ENCODE results near the gene DNAJB12. TPM values are rescaled to one million over a fixed set of nuclear protein-coding genes. Genes with fewer than 3 reads are reported as not detected.
"Not testable (repeated sequence)": the region's sequence is repeated elsewhere in the genome, so short reads cannot be mapped to it uniquely, and the experiment has no call there.

DNAJB12 gene
- total RNA-seq, 1 experiment from 2014 or later: 32.0 TPM

DNA sequence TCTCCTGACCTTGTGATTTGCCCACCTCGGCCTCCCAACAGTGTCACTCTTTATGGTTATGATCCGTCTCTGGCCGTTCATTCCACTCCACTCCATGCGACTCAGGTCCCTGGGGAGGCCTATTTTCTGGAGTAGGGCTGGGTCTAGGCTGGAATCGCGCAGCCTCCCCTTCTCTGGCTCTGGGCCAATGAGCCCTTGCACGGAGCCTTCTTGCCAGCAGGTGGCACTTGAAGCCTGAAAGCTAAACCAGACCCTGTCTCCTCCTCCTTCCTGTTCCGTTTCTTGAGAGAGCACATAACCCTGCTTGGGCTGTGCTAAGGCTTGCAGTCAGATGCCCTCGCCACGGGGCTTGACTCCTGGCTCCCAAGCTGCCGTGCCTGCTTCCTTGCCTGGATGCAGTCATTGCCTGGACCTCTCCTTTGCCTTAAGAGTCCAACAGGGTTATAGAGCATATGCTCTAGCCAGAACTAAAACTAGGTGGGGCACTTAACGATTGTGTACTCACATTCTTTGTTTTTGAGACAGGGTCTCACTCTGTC, 9.6 kb upstream of the DNAJB12 start:
- in situ Hi-C loops (cut with HindIII; ENCODE audit: low pct_unique_long_range_greater_than_20kb, low sequenced_read_pairs): no loop called here
- DNase-seq (ENCODE audit: low read depth, low spot score): peak; percentile 94

DNA sequence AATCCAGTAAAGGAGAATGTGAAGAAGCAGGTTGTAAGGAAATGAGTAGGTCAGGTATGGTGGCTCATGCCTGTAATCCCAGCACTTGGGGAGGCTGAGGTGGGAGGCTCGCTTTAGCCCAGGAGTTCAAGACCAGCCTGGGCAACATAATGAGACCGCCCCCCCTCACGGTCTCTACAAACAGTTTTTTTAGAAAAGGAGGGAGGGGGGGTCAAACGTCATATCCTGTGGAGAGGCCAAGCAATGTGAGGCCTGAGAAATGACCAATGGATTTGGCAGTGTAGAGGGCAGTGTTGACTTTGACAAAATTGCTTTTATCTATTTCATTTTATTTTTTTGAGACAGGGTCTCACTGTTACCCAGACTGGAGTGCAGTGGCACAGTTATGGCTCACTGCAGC, 2.3 kb upstream of the DNAJB12 start:
- in situ Hi-C loops (cut with HindIII; ENCODE audit: low pct_unique_long_range_greater_than_20kb, low sequenced_read_pairs): no loop called here
- no peak for DNase-seq (ENCODE audit: low read depth, low spot score)

DNA sequence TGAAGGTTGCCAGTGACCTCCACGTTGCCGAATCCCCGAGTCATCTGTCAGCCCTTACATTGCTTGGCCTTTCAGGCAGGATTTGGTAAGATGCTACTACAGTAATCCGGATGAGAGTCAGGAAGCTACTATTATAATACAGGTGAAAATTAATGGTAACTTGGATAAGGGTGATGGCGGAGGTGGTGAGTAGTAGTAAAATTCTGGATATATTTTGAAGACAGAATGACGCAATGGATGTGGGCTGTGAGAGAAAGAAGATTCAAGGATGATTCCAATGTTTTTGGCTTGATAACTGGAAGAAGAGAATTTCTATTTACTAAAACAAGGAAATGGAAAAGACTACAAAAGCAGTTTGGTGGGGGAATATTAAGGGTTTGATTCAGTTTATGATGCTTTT, 1.4 kb upstream of the DNAJB12 start:
- in situ Hi-C loops (cut with HindIII; ENCODE audit: low pct_unique_long_range_greater_than_20kb, low sequenced_read_pairs): no loop called here
- DNase-seq (ENCODE audit: low read depth, low spot score): no peak

DNA sequence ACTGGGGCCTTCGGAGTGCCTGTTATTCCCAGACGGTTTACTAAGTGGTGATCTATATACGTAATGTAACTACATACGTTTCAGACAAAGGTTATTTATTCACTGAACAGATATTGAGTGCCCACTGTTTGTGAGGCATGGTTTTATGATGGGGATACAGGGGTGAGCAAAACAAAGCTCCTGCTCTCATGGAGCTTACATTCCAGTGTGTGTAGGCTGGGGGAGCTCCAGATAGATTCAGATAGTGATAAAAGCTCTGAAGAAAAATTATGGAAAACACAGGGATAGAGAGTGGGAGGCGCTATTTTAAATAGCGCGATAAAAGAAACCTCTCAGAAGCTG, 466 bp upstream of the DNAJB12 start:
- DNase-seq (ENCODE audit: low read depth, low spot score): no peak
- in situ Hi-C loops (cut with HindIII; ENCODE audit: low pct_unique_long_range_greater_than_20kb, low sequenced_read_pairs): no loop called here

DNA sequence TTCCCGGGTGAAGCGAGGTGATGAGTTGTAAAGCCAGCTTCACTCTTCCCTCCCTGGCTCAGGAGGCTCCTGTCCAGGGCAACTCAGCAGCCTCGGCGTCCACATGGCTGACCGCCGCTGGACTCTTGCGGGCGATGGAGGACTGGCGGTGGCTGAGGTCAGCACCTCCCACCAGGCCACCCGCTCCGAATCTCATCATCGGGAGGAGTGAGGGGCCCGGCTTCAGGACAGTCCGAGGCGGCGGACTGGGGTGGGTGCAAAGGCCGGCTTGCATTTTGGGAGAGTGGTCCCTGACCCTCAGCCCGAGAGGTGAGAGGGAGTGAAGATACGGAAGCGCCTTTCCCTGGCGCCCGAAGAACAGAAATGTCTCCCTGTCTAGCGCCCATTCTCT, 759 bp downstream of the DNAJB12 start:
- no peak for DNase-seq (ENCODE audit: low read depth, low spot score)
- in situ Hi-C loops (cut with HindIII; ENCODE audit: low pct_unique_long_range_greater_than_20kb, low sequenced_read_pairs): no loop called here

DNA sequence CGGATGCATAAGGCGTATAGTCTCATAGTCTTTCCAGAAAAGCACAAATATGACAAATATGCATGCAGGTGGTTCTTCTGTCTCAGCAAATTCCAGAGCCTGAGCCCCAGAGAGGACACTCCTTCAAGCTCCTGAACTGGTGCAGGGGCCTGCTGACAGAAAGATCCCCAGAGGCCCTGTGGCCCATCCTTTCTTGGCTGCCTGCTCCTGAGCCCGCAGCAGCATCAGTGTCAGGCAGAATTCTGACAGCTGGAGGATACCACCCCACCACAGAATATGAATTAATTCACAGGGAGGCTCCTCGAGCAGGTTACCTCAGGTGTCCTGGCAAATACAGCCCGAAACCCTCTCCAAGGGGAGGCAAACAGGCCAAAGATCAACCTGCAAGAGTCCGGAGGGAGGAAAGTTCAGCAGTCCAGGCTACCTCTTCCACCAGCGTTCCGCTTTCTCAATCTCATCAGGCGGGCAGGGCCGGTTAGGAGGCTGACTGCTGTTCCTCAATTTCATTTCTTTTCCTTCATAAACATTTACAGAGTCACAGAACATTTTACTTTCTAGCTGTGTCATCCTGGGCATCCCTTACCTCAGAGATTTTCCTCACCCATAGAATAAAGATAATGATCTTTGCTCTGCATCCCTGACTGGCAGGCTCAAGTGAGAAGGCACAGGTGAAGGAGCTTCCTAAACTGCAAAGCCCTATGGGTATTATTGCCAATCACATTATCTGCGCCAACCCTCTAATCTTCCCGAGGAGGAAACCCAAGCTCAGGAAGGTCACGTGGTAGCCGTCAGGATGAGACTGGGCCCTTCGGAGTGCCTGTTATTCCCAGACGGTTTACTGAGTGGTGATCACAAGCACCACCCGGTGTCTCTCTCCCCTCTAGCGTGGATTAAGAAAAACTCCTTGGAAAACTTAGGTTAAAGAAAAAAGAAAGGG, 1.4 kb downstream of the DNAJB12 start:
- in situ Hi-C loops (cut with HindIII; ENCODE audit: low pct_unique_long_range_greater_than_20kb, low sequenced_read_pairs): no loop called here
- DNase-seq (ENCODE audit: low read depth, low spot score): no peak

DNA sequence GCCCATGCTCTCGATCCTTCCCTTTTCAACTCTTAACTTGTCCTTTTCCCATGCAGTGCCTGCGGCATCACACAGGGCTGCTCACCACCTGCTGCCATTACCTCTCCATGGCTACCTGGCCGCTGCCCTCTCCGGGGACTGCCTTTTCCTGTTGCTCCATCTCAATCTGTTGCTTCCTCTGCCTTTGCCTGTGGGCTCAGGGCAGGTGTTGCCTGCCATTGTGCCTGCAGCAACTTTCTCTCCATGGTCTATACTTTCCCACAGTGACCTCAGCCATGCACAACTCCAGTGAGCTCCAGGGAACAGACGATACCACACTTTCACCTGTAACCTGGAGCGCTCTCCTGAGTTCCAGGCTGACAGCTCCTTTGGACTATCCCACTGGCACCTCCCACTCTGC, 3.2 kb downstream of the DNAJB12 start:
- DNase-seq (ENCODE audit: low read depth, low spot score): no peak
- in situ Hi-C loops (cut with HindIII; ENCODE audit: low pct_unique_long_range_greater_than_20kb, low sequenced_read_pairs): no loop called here

DNA sequence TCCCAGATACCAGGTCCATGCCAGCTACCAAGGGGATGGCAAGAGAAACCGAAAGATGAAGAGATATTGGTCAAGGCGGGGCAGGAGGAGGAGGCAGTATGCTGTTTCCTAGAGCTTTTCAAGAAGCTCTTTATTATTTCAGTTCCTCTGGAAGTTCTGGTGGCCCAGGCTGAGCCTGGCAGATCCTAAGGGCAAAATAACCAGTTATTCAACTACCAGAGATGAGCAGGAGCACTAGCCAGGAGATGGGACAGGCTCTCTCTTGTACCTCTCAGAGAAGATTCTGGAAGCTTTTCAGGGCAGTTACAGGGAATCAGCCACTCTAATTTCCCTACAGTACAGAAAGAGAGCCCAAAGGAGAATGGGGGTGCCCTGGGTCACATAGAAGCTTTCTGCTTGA, 5.3 kb downstream of the DNAJB12 start:
- in situ Hi-C loops (cut with HindIII; ENCODE audit: low pct_unique_long_range_greater_than_20kb, low sequenced_read_pairs): loop anchor here (25.0 kb wide), 1 partner anchor 237 kb away; no protein-coding TSS in a partner anchor
- no peak for DNase-seq (ENCODE audit: low read depth, low spot score)

DNA sequence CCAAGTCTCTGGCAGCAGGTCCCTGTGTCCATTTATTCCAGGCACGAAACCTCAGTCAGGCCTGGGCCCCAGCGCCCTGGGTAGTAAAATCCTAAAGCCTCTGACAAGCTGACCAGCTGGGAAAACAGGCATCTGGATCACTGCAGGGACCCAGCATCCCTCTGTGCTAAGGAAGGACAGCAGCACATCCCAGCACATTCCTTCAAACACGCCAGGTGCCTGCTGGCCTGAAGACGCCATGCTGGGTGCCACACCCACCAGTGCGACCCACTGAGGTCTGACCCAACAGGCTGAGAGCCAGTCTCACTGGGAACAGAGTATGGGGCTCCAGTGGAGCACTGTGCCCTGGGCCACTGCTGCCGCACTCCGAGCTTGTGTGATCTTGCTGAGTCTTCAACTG, 6.4 kb downstream of the DNAJB12 start:
- in situ Hi-C loops (cut with HindIII; ENCODE audit: low pct_unique_long_range_greater_than_20kb, low sequenced_read_pairs): loop anchor here (25.0 kb wide), 1 partner anchor 236 kb away; no protein-coding TSS in a partner anchor
- no peak for DNase-seq (ENCODE audit: low read depth, low spot score)

DNA sequence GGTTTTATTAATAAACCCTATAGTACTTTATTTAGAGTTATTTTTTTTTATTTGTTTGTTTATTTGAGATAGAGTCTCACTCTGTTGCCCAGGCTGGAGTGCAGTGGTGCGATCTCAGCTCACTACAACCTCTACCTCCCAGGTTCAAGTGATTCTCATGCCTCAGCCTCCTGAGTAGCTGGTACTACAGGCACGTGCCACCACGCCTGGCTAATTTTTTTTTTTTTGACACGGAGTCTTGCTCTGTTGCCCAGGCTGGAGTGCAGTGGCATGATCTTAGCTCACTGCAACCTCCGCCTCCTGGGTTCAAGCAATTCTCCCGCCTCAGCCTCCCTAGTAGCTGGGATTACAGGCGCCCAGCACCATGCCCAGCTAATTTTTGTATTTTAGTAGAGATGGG, 8.6 kb downstream of the DNAJB12 start:
- DNase-seq (ENCODE audit: low read depth, low spot score): not testable (repeated sequence)
- in situ Hi-C loops (cut with HindIII; ENCODE audit: low pct_unique_long_range_greater_than_20kb, low sequenced_read_pairs): loop anchor here (25.0 kb wide), 1 partner anchor 234 kb away; no protein-coding TSS in a partner anchor

DNA sequence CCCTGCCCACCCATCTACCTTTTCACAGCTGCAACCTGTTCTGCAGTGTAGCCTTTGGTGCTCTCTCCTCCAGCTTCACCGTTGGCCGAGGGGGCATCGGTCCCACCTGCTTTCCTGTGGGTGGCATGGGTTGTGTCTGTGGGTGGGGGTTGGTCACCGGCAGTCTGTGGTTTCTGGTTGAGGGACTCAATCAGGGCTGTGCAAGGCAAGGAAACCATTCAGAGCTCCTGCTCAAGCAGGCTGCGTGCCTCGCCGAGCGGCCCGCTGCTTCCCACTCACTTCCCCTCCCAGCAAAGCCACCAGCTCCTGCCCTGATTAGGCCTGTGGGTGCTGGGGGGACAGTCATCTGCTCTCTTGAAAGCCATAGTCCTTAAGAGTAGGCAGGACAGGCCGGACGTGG, 9.8 kb downstream of the DNAJB12 start:
- in situ Hi-C loops (cut with HindIII; ENCODE audit: low pct_unique_long_range_greater_than_20kb, low sequenced_read_pairs): loop anchor here (25.0 kb wide), 1 partner anchor 233 kb away; no protein-coding TSS in a partner anchor
- no peak for DNase-seq (ENCODE audit: low read depth, low spot score)

DNA sequence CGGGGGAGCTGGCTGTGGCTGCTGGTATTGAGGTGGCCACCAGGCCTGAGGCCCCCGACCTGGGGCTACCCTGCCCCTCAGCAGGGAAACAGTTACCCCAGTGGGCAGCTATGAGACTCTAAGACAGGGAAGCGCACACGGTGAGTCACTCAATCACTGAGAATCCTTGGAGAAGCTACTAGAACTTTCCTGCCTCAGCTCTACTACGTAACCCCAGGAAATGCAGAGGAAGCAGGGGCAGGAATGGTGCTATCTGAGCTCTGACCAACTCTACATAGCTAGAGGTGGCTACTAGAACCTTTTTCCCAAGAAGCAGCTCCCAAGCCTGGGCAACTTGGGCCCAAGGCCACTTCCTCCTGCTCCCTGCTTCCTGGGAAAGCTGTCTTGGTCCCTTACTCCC, 11.8 kb downstream of the DNAJB12 start:
- no peak for DNase-seq (ENCODE audit: low read depth, low spot score)
- in situ Hi-C loops (cut with HindIII; ENCODE audit: low pct_unique_long_range_greater_than_20kb, low sequenced_read_pairs): loop anchor here (25.0 kb wide), 1 partner anchor 231 kb away; no protein-coding TSS in a partner anchor

DNA sequence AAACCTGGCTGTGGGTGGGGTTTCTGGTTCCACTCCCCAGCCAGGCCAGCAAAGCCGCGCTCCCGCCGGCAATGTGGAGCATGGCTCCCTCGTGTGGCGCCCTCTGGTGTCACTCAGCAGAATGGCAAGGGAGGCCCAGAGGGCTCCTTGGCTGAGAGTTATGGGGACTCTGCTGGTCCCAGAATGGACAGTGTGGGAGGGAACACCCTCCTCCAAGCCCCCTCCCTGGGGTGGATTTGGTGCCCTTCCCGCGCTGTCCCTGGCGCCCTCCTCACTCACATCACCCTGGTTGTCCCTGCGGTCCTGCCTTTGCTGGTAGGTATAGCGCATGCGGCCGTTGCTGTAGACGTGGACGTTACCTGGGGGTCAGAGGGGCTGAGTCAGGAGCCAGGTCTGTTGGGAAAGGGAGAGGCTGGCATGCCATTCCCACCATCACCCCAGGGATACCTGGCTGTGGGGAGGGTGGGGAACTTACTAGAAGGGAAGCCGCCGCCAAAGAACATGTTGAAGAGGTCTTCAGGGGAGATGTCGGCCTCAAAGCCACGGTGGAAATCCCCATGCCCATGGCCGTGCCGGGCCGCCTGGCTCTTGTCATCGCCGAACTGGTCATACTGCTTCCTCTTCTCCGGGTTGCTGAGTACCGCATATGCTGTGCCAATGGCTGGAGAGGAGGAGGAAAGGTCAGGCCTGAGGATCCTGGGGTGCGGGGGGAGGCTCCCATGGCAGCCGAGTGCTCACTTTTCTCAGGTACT, 14.0 kb downstream of the DNAJB12 start:
- DNase-seq (ENCODE audit: low read depth, low spot score): peak; percentile 67
- in situ Hi-C loops (cut with HindIII; ENCODE audit: low pct_unique_long_range_greater_than_20kb, low sequenced_read_pairs): loop anchor here (25.0 kb wide), 1 partner anchor 228 kb away; no protein-coding TSS in a partner anchor

DNA sequence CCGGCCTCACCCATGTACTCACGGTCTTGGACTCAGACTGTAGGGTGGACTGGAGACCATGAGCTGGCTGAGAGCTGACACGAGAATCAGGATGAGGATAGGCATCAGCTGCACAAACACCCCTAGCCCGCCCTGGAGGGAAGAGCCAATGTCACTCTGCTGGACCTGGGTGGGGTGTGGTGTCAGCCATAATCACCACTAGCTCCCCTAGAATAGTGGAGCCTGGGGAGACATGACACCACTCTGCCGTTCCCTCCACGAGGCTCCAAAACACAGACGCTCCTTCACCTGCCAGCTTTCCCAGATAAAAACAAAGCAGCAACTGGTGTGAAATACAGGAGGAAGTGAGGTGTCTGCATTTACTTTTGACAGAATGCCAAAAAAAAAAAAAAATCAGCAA, 16.5 kb downstream of the DNAJB12 start:
- DNase-seq (ENCODE audit: low read depth, low spot score): no peak
- in situ Hi-C loops (cut with HindIII; ENCODE audit: low pct_unique_long_range_greater_than_20kb, low sequenced_read_pairs): loop anchor here (25.0 kb wide), 1 partner anchor 226 kb away; no protein-coding TSS in a partner anchor

DNA sequence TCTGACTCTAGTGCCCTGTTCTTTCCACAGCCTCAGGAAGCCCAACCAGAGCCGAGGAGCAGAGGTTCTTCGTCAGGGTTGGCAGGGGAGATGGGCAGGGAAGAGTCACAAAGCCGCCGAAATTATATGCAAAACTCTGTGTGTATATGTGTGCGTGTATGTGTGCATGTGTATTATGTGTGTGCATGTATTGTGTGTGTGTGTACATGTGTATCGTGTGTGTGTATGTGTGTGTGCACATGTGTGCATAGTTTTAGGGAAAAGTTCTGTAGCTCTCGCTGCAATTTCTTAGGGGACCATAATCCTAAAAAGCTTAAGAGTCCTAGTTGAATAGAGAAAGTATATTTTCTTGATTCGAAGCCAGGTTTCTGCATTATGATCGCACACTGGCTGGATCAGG, 17.0 kb downstream of the DNAJB12 start:
- in situ Hi-C loops (cut with HindIII; ENCODE audit: low pct_unique_long_range_greater_than_20kb, low sequenced_read_pairs): loop anchor here (25.0 kb wide), 1 partner anchor 225 kb away; no protein-coding TSS in a partner anchor
- no peak for DNase-seq (ENCODE audit: low read depth, low spot score)

DNA sequence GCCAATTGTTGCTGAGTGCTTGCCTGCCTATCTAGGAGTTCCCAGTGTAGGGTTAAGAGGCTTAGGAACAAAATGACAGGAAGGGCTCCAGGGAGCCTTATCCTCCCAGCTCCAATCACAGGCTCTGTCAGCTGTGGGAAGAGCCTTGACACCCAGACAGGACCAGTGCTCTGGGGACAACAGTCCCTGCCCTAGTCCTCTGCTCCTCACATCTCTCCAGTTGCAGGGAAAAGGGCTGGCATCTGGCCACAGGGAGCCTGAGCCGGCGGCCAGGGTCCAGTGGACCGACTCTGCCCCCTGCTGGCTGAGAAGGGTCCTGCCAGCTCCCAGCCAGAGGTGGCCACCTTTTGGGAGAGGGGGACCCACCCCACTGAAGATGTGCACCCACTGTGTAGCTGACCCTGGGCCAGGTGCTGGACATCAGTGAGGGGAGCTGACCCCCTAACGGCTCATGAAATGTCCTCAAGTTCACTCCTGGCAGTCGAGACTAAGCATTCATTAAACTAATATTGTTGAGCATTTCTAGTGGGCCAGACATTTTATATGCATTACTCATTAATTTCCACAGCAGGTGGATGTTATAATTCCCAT, 17.6 kb downstream of the DNAJB12 start:
- DNase-seq (ENCODE audit: low read depth, low spot score): peak; percentile 58
- in situ Hi-C loops (cut with HindIII; ENCODE audit: low pct_unique_long_range_greater_than_20kb, low sequenced_read_pairs): loop anchor here (25.0 kb wide), 1 partner anchor 225 kb away; no protein-coding TSS in a partner anchor

DNA sequence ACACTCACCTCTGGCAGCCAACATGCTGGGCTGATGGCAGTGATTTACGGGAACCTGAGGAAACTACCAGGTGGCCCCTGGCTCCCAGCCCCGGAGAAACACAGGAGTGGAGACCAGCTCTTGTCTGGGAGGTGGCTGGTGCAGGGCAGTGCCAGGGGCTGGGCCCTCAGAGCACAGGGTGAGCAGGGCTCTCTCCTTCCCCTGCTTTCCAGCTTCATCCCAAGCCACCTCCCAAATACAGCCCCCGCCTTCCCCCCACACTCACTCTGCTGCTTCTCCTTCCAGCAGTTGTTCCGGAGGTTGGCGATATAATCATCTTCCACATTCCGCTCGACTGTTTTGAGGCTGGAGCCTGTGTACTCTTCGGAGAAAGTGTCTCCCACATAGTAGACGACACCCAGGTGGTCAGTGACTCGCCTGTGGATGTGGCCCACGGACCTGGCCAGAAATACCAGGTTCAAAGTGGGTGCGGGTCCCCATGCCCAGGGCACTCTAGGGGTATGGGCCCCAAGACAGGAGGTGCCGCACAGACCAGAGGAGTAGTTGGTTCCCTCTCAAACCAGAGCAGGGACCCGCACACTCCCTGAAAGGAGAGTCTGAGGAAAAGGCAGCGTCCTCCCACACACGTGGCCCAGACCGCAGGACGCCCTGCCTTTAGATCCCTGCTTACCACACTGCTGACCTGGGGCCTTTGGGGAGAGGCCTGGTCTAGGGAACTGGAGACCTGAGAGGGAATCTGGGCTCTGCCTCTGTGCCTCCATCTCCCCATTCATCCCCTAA, 18.3 kb downstream of the DNAJB12 start:
- in situ Hi-C loops (cut with HindIII; ENCODE audit: low pct_unique_long_range_greater_than_20kb, low sequenced_read_pairs): loop anchor here (25.0 kb wide), 1 partner anchor 224 kb away; no protein-coding TSS in a partner anchor
- DNase-seq (ENCODE audit: low read depth, low spot score): no peak
